Transverse colon (tissue), 4 donors: ENCODE measurements around the gene PTF1A.

Experiments used
- EP300 ChIP-seq: sonication (generic); formaldehyde crosslinking; IDR thresholded peaks from one replicate; pipeline ENCODE4 v1.6.1; 2017; ENCODE audit warnings: antibody characterized with exemption, low read depth
- POLR2A ChIP-seq: fragments of 450-650 bp; IDR thresholded peaks from one replicate; pipeline ENCODE4 v1.6.1; 2016; ENCODE audit warnings: antibody characterized with exemption, mild to moderate bottlenecking, moderate library complexity
- POLR2AphosphoS5 ChIP-seq, 3 donors: sonication (generic); formaldehyde crosslinking; IDR thresholded peaks; one replicate each; pipeline ENCODE4 v1.6.1; 2016; ENCODE audit warnings: antibody characterized with exemption in 3 of 3
- TF ChIP-seq, protein P1 (sequence below), 5 experiments: fragments of 200-600 bp in 3 of 5; fragments of 450-650 bp in 2 of 5; sonication (generic) in 3 of 5; IDR thresholded peaks; 1 replicate in 2 of 5; 2 replicates in 3 of 5; pipeline ENCODE4 v1.5.1; 2016 to 2017; ENCODE audit warnings: antibody characterized with exemption in 5 of 5, inconsistent platforms in 3 of 5, mild to moderate bottlenecking in 2 of 5, moderate library complexity in 1 of 5

DNA sequence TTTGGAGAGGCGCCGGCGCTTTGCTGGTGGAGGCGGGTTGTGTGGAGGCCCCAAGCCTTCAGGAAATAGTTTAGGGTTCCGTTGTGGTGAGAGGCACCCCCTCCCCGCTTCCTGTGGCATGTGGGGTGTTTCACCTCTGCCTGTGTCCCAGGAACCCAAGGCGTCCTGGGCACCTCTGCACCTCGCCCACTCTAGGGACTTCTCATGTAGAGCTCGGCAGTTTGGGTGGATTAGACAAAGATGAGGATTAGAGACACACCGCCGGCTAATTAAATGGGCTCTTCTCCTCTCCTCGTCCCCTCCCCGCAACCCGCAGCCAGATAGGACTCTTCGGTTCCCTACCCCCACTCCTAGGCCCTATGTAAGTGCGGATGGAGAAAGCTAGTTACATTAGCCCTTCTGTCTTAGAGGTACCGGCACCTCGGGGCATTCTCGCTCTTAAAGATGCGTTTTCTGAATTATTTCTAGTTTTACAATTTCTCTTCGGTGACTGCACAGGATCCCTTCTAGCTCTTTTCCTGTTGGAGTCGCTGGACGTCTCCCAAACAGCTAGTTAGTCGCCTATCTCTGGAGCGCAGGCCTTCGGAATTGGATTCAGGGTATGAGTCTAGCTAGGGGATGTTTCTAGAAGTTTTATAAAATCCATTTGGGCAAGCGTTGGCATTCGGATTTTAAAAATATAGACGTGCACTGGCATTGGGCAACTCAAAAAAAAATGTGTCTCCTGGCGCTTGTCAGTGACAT lies 7.8 kb downstream of the PTF1A start:
- TF ChIP-seq, protein P1, sequence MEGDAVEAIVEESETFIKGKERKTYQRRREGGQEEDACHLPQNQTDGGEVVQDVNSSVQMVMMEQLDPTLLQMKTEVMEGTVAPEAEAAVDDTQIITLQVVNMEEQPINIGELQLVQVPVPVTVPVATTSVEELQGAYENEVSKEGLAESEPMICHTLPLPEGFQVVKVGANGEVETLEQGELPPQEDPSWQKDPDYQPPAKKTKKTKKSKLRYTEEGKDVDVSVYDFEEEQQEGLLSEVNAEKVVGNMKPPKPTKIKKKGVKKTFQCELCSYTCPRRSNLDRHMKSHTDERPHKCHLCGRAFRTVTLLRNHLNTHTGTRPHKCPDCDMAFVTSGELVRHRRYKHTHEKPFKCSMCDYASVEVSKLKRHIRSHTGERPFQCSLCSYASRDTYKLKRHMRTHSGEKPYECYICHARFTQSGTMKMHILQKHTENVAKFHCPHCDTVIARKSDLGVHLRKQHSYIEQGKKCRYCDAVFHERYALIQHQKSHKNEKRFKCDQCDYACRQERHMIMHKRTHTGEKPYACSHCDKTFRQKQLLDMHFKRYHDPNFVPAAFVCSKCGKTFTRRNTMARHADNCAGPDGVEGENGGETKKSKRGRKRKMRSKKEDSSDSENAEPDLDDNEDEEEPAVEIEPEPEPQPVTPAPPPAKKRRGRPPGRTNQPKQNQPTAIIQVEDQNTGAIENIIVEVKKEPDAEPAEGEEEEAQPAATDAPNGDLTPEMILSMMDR (IDR thresholded peaks at IDR 0.05): no peak
- TF ChIP-seq POLR2A: no peak
- no peak for TF ChIP-seq POLR2AphosphoS5 (IDR thresholded peaks at IDR 0.05)
- no peak for TF ChIP-seq EP300
